Measurements from ENCODE around the gene TIMM10.
A peak's percentile ranks its signal among the peaks of the same experiment; 100 is the strongest.

TIMM10 gene
- long read RNA-seq, donor 1, transcript TIMM10-201 (3 exons, 680 nt) = major isoform, 56 of 64 reads
- long read RNA-seq, donor 1, partial matches to known transcripts = 5 of 64 reads
- long read RNA-seq, donor 1, other reads (novel, unspliced or antisense) = 0 of 64 reads
- long read RNA-seq, donor 2, transcript TIMM10-201 (3 exons, 680 nt) = major isoform, 47 of 49 reads
- long read RNA-seq, donor 2, partial matches to known transcripts = 0 of 49 reads
- long read RNA-seq, donor 2, other reads (novel, unspliced or antisense) = 0 of 49 reads
- long read RNA-seq, donor 3, transcript TIMM10-201 (3 exons, 680 nt) = major isoform, 19 of 21 reads
- long read RNA-seq, donor 3, partial matches to known transcripts = 0 of 21 reads
- long read RNA-seq, donor 3, other reads (novel, unspliced or antisense) = 0 of 21 reads
- long read RNA-seq, donor 4, transcript TIMM10-201 (3 exons, 680 nt) = major isoform, 46 of 52 reads
- long read RNA-seq, donor 4, partial matches to known transcripts = 5 of 52 reads
- long read RNA-seq, donor 4, other reads (novel, unspliced or antisense) = 0 of 52 reads
- long read RNA-seq, donor 5, transcript TIMM10-201 (3 exons, 680 nt) = major isoform, 43 of 44 reads
- long read RNA-seq, donor 5, partial matches to known transcripts = 0 of 44 reads
- long read RNA-seq, donor 5, other reads (novel, unspliced or antisense) = 0 of 44 reads
- long read RNA-seq, donor 6, transcript TIMM10-201 (3 exons, 680 nt) = major isoform, 67 of 70 reads
- long read RNA-seq, donor 6, partial matches to known transcripts = 0 of 70 reads
- long read RNA-seq, donor 6, other reads (novel, unspliced or antisense) = 0 of 70 reads
- long read RNA-seq, donor 7, transcript TIMM10-201 (3 exons, 680 nt) = major isoform, 88 of 102 reads
- long read RNA-seq, donor 7, partial matches to known transcripts = 11 of 102 reads
- long read RNA-seq, donor 7, other reads (novel, unspliced or antisense) = 0 of 102 reads
- long read RNA-seq, donor 8, transcript TIMM10-201 (3 exons, 680 nt) = major isoform, 33 of 36 reads
- long read RNA-seq, donor 8, partial matches to known transcripts = 0 of 36 reads
- long read RNA-seq, donor 8, other reads (novel, unspliced or antisense) = 0 of 36 reads

- peak; percentile 83 for DNase-seq
Measured at GRCh38 chr11:57530596-57531507, at the start of gene TIMM10. Gene TIMM10, minus strand, starts transcription at chr11:57530754. Its CDS starts 565 bp downstream, at chr11:57530189.

- DNase-seq = no peak
Measured at GRCh38 chr11:57574061-57574460, 43.5 kb upstream of the TIMM10 start.

- no peak for DNase-seq
Measured at GRCh38 chr11:57571606-57572005, 41.1 kb upstream of the TIMM10 start.

- DNase-seq = no peak
Measured at GRCh38 chr11:57568330-57568766, 37.8 kb upstream of the TIMM10 start.

- DNase-seq = peak; percentile 90
Measured at GRCh38 chr11:57567515-57568329, 37.2 kb upstream of the TIMM10 start, which contains the start of gene UBE2L6. Gene UBE2L6, minus strand, starts transcription at chr11:57567672. Its CDS starts 61 bp downstream, at chr11:57567611.

- DNase-seq = peak; percentile 67
Measured at GRCh38 chr11:57566905-57567514, 36.5 kb upstream of the TIMM10 start.

GRCh38 chr11:57566005-57566904 lies 35.7 kb upstream of the TIMM10 start:
- DNase-seq = peak; percentile 23

- no peak for DNase-seq
Measured at GRCh38 chr11:57562596-57562995, 32.0 kb upstream of the TIMM10 start.

GRCh38 chr11:57560146-57560545 lies 29.6 kb upstream of the TIMM10 start:
- no peak for DNase-seq

- no peak for DNase-seq
Measured at GRCh38 chr11:57556041-57556440, 25.5 kb upstream of the TIMM10 start.

- DNase-seq = no peak
Measured at GRCh38 chr11:57555393-57555792, 24.8 kb upstream of the TIMM10 start.

- DNase-seq = no peak
Measured at GRCh38 chr11:57552479-57552878, 21.9 kb upstream of the TIMM10 start.

- DNase-seq = no peak
Measured at GRCh38 chr11:57551941-57552340, 21.4 kb upstream of the TIMM10 start.

GRCh38 chr11:57549983-57550382 lies 19.4 kb upstream of the TIMM10 start:
- DNase-seq = no peak

GRCh38 chr11:57547854-57548377 lies 17.4 kb upstream of the TIMM10 start:
- no peak for DNase-seq

- DNase-seq = no peak
Measured at GRCh38 chr11:57546869-57547475, 16.4 kb upstream of the TIMM10 start.

GRCh38 chr11:57546451-57546850 lies 15.9 kb upstream of the TIMM10 start:
- DNase-seq = no peak

GRCh38 chr11:57545883-57546282 lies 15.3 kb upstream of the TIMM10 start:
- DNase-seq = no peak

Data from right kidney (tissue), 9 donors.